ENCODE measurements around the gene CPNE8. TPM values are rescaled to one million over a fixed set of nuclear protein-coding genes. Genes with fewer than 3 reads are reported as not detected.

Gene CPNE8
- total and polyA plus RNA-seq, 5 donors from 2014 or later = 0.73 to 10.3 (median 1.5) TPM

DNA sequence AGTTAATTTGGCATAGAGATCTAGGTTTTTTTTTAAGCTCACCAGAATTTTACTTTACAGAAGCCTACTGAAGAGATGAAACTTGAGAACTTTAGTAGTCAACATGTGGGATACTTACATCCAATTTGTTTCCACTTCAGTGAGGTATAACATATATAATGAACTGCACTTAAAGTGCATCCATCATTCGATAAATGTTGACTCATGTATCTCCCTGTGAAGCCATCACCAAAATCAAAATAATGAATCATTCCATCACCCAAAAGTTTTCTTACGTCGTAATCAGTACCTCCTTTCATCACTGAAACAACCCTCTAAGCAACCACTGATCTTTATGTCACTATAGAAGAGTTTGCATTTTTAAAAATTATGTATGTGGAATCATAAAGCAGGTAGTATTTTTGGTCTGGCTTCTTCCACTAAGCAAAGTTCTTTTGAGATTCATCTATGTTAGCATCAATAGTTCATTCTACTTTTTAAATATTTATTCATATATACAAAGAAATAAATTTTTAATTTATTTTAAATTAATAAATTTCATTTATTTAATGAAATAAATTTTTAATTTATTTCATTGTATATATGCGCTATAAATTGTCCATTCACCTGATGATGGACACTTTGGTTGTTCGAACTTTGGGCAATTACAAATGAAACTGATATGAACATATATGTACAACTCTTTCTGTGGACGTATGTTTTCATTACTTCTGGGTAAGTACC lies 2.0 kb upstream of the CPNE8 start:
- Histone ChIP-seq H3K4me3 (ENCODE audit: low read depth, low read length) (peak overlapping the region; percentile 77), H3K9me3 (ENCODE audit: control insufficient read depth in 2 of 2, low read length in 2 of 2) (no peaks in the 10 kb centered on the region), H3K27ac (ENCODE audit: insufficient read depth, low read length, poor library complexity, severe bottlenecking) (no peak overlapping the region), H3K4me1 (ENCODE audit: control insufficient read depth, insufficient read depth, low read length, poor library complexity, severe bottlenecking) (peaks cover 9% of the 10 kb centered on the region), H3K27me3 (ENCODE audit: control insufficient read depth, insufficient read depth, low read length) (no peaks in the 10 kb centered on the region), H3K36me3 (ENCODE audit: control insufficient read depth, insufficient read depth, low read length) (no peaks in the 10 kb centered on the region)
- no peak for DNase-seq
- peaks cover 5 to 28% (median 16%) of the 10 kb centered on the region in 4 donors for H3K4me1 Mint-ChIP-seq
- peaks cover 22% of the 10 kb centered on the region for H3K27me3 Mint-ChIP-seq
- H3K36me3 Mint-ChIP-seq = no peaks in the 10 kb centered on the region
- ATAC-seq (ENCODE audit: low read depth in 2 of 2) = no peak
- peak overlapping the region; percentile 73 to 92 (median 88) for H3K27ac Mint-ChIP-seq
- peaks cover 0 to 4% (median 0%) of the 10 kb centered on the region in 7 donors for H3K9me3 Mint-ChIP-seq
- H3K4me3 Mint-ChIP-seq = peak overlapping the region; percentile 91 to 96 (median 93)

DNA sequence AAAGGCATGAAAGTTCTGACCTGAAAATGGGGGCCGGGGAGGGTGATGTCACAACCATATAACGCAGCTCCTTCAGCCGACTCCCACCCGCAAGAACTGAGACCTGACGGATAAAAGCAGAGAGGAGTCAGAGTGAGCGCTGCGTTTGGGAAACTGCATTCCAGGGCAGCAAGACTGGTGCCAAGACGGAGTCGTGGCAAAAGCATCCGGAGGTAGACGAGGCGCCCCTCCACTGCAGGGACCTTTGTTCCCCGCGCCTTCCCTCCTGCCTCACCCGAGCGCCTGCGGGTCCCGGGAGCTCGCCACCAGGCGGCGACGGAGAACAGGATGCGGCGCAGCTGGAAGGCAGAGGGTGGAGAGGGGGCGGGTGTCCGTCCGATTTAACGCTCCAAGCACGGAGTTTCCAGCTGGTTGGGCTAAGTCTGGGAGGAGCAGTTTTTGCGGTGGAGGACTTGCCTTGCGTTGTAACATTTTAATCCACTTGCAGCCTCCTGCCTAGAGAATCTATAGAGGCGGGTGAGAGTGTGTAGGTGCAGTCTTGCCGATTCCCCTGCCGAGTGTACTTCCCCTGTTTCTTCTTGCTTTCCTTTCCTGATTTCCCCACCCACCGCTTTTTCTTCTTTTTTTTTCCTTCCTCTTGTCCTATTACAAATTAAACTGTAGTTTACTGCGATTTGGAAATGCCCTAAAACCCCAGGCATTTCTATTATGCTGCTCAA lies 1.2 kb upstream of the CPNE8 start:
- Mint-ChIP-seq H3K27me3 (peaks cover 17% of the 10 kb centered on the region), H3K4me1 (peaks cover 5 to 32% (median 18%) of the 10 kb centered on the region in 4 donors), H3K36me3 (no peaks in the 10 kb centered on the region), H3K9me3 (peaks cover 0 to 4% (median 0%) of the 10 kb centered on the region in 7 donors), H3K4me3 (peak overlapping the region; percentile 91 to 96 (median 93)), H3K27ac (peak overlapping the region; percentile 83 to 92 (median 88))
- no peaks in the 10 kb centered on the region for H3K9me3 ChIP-seq (ENCODE audit: control insufficient read depth in 2 of 2, low read length in 2 of 2)
- peaks cover 9% of the 10 kb centered on the region for H3K4me1 ChIP-seq (ENCODE audit: control insufficient read depth, insufficient read depth, low read length, poor library complexity, severe bottlenecking)
- H3K27ac ChIP-seq (ENCODE audit: insufficient read depth, low read length, poor library complexity, severe bottlenecking) = no peak overlapping the region
- peak; percentile 60 to 77 for ATAC-seq (ENCODE audit: low read depth in 2 of 2)
- H3K4me3 ChIP-seq (ENCODE audit: low read depth, low read length) = peak overlapping the region; percentile 77
- H3K27me3 ChIP-seq (ENCODE audit: control insufficient read depth, insufficient read depth, low read length) = no peaks in the 10 kb centered on the region
- DNase-seq = peak; percentile 41 to 66 (median 58)
- no peaks in the 10 kb centered on the region for H3K36me3 ChIP-seq (ENCODE audit: control insufficient read depth, insufficient read depth, low read length)

DNA sequence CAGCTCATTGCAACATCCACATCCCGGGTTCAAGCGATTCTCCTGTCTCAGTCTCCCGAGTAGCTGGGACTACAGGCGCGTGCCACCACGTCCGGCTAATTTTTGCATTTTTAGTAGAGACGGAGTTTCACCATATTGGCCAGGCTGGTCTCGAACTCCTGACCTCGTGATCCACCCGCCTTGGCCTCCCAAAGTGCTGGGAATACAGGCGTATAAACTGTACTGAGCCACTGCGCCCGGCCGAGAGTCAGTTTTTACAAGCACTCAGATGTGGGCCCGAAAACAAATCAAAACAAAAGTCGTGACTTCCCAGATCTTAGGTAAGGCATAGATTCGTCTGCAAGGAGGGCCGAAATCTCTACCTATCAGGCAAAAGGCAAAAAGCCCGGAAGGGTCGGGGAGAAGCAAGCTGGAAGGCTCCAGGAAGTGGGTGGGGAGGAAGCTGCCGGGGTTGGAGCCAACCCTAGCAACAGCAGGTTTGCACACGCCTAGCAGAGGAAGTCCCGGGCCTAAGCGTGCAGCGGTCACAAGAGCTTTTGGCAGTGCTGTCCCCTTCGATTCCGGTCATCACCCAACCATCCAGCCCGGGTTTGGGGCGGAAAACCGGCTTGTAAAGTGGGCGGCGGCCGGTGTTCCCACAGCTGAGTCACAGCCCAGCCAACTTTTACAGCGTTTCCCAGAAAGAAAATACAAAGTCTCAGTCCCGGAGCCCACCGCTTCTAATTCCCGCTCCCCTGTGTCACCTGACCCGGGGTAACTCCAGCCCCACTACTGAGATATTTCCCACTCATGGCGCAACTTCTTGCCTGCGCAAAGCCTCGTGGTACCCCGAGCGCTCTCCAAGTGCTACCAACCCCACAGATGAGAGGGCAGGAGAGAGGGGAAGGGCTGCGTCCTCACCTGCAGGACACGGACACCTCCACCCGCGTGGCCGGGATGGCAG lies 583 bp downstream of the CPNE8 start:
- peaks cover 7 to 34% (median 21%) of the 10 kb centered on the region in 4 donors for H3K4me1 Mint-ChIP-seq
- ATAC-seq (ENCODE audit: low read depth in 2 of 2) (peak; percentile 58 to 69), DNase-seq (peak; percentile 28 to 76 (median 39))
- H3K4me3 Mint-ChIP-seq = peak overlapping the region; percentile 92 to 97 (median 95)
- Histone ChIP-seq H3K27me3 (ENCODE audit: control insufficient read depth, insufficient read depth, low read length) (no peaks in the 10 kb centered on the region), H3K36me3 (ENCODE audit: control insufficient read depth, insufficient read depth, low read length) (no peaks in the 10 kb centered on the region), H3K9me3 (ENCODE audit: control insufficient read depth in 2 of 2, low read length in 2 of 2) (no peaks in the 10 kb centered on the region), H3K4me3 (ENCODE audit: low read depth, low read length) (peak overlapping the region; percentile 70), H3K4me1 (ENCODE audit: control insufficient read depth, insufficient read depth, low read length, poor library complexity, severe bottlenecking) (peaks cover 9% of the 10 kb centered on the region), H3K27ac (ENCODE audit: insufficient read depth, low read length, poor library complexity, severe bottlenecking) (peak overlapping the region; percentile 29)
- peaks cover 0 to 4% (median 0%) of the 10 kb centered on the region in 7 donors for H3K9me3 Mint-ChIP-seq
- peak overlapping the region; percentile 67 to 95 (median 92) for H3K27ac Mint-ChIP-seq
- H3K36me3 Mint-ChIP-seq = no peaks in the 10 kb centered on the region
- peaks cover 17% of the 10 kb centered on the region for H3K27me3 Mint-ChIP-seq

DNA sequence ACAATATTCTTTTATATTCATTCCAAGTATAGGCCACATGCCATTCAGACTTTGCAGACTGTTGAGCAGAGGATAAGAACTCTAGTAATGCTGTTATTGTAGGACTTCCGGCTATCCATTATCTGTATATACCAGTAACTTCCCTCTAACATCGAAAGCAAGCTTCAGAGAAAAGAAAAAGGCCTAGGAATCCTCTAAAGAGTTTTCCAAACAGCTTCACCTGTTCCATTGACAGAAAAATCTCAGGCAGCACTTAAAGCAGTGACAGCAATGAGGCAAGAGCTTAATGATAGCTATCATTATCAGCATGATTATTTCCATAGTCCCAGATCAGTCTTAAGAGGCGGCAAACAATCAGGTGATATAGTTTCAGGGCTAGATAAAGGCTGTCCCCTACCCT lies 1.8 kb downstream of the CPNE8 start:
- Histone ChIP-seq H3K9me3 (ENCODE audit: control insufficient read depth in 2 of 2, low read length in 2 of 2) (no peaks in the 10 kb centered on the region), H3K27ac (ENCODE audit: insufficient read depth, low read length, poor library complexity, severe bottlenecking) (no peak overlapping the region), H3K4me1 (ENCODE audit: control insufficient read depth, insufficient read depth, low read length, poor library complexity, severe bottlenecking) (peaks cover 9% of the 10 kb centered on the region), H3K36me3 (ENCODE audit: control insufficient read depth, insufficient read depth, low read length) (no peaks in the 10 kb centered on the region), H3K4me3 (ENCODE audit: low read depth, low read length) (peak overlapping the region; percentile 1), H3K27me3 (ENCODE audit: control insufficient read depth, insufficient read depth, low read length) (no peaks in the 10 kb centered on the region)
- DNase-seq = no peak
- no peak for ATAC-seq (ENCODE audit: low read depth in 2 of 2)
- H3K9me3 Mint-ChIP-seq = peaks cover 0 to 4% (median 0%) of the 10 kb centered on the region in 7 donors
- H3K4me3 Mint-ChIP-seq = peak overlapping the region; percentile 47 to 94 (median 87)
- peaks cover 7 to 36% (median 22%) of the 10 kb centered on the region in 4 donors for H3K4me1 Mint-ChIP-seq
- peaks cover 17% of the 10 kb centered on the region for H3K27me3 Mint-ChIP-seq
- H3K36me3 Mint-ChIP-seq = no peaks in the 10 kb centered on the region
- peak overlapping the region in 2 of 3 donors; percentile 22 to 24 for H3K27ac Mint-ChIP-seq

DNA sequence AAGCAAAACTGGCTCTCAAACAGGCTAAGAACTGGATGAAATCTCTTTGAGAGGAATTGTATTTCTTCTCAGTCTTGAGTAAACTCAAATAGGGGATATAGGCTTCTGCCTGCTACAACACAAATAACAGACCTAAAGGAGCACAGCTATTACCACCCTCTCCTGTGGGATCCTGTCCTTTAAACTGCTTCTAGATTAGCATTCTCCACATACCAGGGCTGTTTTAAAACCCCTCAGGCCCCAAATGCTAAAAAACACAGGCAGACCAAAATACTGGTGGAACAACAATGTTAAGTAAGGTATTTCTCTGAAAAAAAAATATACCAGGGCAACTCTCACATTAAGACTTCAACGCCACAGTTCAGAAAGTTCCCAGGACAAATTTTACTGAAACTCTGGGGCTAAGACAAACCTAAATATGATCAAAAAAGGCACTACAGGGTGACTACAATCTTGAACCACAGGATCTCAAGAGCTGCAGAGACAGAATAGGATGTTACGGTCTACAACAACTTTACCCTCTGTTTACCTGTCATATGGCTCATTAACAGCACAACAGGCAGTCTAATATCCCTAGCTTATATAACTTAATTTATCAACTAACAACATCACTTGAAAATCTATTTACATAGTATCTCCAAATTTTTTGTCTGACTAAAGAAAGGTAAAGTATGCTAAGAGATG lies 7.2 kb downstream of the CPNE8 start:
- no peaks in the 10 kb centered on the region for H3K36me3 ChIP-seq (ENCODE audit: control insufficient read depth, insufficient read depth, low read length)
- Mint-ChIP-seq H3K27me3 (peaks cover 4% of the 10 kb centered on the region), H3K36me3 (no peaks in the 10 kb centered on the region), H3K27ac (no peak overlapping the region), H3K4me1 (peaks cover 4 to 13% (median 8%) of the 10 kb centered on the region in 4 donors), H3K4me3 (no peak overlapping the region), H3K9me3 (no peaks in the 10 kb centered on the region)
- no peaks in the 10 kb centered on the region for H3K9me3 ChIP-seq (ENCODE audit: control insufficient read depth in 2 of 2, low read length in 2 of 2)
- ATAC-seq (ENCODE audit: low read depth in 2 of 2) (no peak), DNase-seq (no peak)
- no peaks in the 10 kb centered on the region for H3K27me3 ChIP-seq (ENCODE audit: control insufficient read depth, insufficient read depth, low read length)
- no peaks in the 10 kb centered on the region for H3K4me1 ChIP-seq (ENCODE audit: control insufficient read depth, insufficient read depth, low read length, poor library complexity, severe bottlenecking)
- no peak overlapping the region for H3K27ac ChIP-seq (ENCODE audit: insufficient read depth, low read length, poor library complexity, severe bottlenecking)
- H3K4me3 ChIP-seq (ENCODE audit: low read depth, low read length) = no peak overlapping the region

DNA sequence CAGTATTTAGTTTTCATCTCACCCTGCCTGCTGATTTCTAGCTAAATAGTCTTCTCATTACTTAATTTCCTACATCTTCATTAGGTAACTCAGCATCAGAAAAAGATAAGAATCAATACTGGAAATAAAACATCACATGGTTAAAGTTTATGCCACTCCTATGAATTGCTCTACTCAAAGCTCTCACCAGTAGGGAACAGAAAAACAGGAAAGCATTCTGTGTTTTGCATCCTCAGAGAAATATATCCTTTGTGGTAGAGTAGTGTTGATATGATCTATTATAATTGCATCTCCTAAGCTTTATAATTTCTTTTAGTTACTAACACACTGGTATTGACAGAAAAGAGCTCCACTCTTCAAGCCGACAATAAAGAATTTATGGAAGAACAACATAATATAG lies 9.9 kb downstream of the CPNE8 start:
- no peak overlapping the region for H3K27ac Mint-ChIP-seq
- peaks cover 3 to 8% (median 4%) of the 10 kb centered on the region in 4 donors for H3K4me1 Mint-ChIP-seq
- H3K36me3 ChIP-seq (ENCODE audit: control insufficient read depth, insufficient read depth, low read length) = no peaks in the 10 kb centered on the region
- ATAC-seq (ENCODE audit: low read depth in 2 of 2) = no peak
- H3K27ac ChIP-seq (ENCODE audit: insufficient read depth, low read length, poor library complexity, severe bottlenecking) = no peak overlapping the region
- H3K27me3 Mint-ChIP-seq = peaks cover 4% of the 10 kb centered on the region
- no peaks in the 10 kb centered on the region for H3K9me3 Mint-ChIP-seq
- H3K9me3 ChIP-seq (ENCODE audit: control insufficient read depth in 2 of 2, low read length in 2 of 2) = no peaks in the 10 kb centered on the region
- no peak for DNase-seq
- H3K4me3 Mint-ChIP-seq = no peak overlapping the region
- H3K4me1 ChIP-seq (ENCODE audit: control insufficient read depth, insufficient read depth, low read length, poor library complexity, severe bottlenecking) = no peaks in the 10 kb centered on the region
- no peak overlapping the region for H3K4me3 ChIP-seq (ENCODE audit: low read depth, low read length)
- no peaks in the 10 kb centered on the region for H3K27me3 ChIP-seq (ENCODE audit: control insufficient read depth, insufficient read depth, low read length)
- H3K36me3 Mint-ChIP-seq = no peaks in the 10 kb centered on the region

DNA sequence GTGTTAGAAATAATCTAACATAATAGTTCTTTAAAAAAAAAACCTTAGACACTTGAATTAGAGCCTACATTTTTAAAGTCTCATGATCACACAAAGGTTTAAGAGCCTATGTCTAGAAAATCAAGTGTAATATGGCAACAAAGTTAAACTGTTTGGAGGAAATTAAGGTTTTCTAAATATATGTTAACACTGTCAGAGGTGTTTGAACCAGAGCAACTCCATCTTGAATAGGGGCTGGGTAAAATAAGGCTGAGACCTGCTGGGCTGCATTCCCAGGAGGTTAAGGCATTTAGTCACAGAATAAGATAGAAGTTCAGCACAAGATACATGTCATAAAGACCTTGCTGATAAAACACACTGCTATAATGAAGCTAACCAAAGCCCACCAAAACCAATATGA lies 12.4 kb downstream of the CPNE8 start:
- H3K9me3 ChIP-seq (ENCODE audit: control insufficient read depth in 2 of 2, low read length in 2 of 2) = no peaks in the 10 kb centered on the region
- H3K27me3 ChIP-seq (ENCODE audit: control insufficient read depth, insufficient read depth, low read length) = no peaks in the 10 kb centered on the region
- H3K4me1 ChIP-seq (ENCODE audit: control insufficient read depth, insufficient read depth, low read length, poor library complexity, severe bottlenecking) = no peaks in the 10 kb centered on the region
- Mint-ChIP-seq H3K27ac (peak overlapping the region in 1 of 3 donors; percentile 13), H3K27me3 (peaks cover 4% of the 10 kb centered on the region), H3K9me3 (no peaks in the 10 kb centered on the region), H3K36me3 (no peaks in the 10 kb centered on the region), H3K4me1 (peaks cover 0 to 7% (median 2%) of the 10 kb centered on the region in 4 donors), H3K4me3 (no peak overlapping the region)
- H3K27ac ChIP-seq (ENCODE audit: insufficient read depth, low read length, poor library complexity, severe bottlenecking) = no peak overlapping the region
- H3K36me3 ChIP-seq (ENCODE audit: control insufficient read depth, insufficient read depth, low read length) = no peaks in the 10 kb centered on the region
- DNase-seq = no peak
- no peak overlapping the region for H3K4me3 ChIP-seq (ENCODE audit: low read depth, low read length)
- ATAC-seq (ENCODE audit: low read depth in 2 of 2) = no peak
